ENCODE data around the gene NAV3.

NAV3 gene

GRCh38 chr12:77980782-77981181, 150.1 kb downstream of the NAV3 start:
- no peak for DNase-seq (ENCODE audit: low read depth)

DNA sequence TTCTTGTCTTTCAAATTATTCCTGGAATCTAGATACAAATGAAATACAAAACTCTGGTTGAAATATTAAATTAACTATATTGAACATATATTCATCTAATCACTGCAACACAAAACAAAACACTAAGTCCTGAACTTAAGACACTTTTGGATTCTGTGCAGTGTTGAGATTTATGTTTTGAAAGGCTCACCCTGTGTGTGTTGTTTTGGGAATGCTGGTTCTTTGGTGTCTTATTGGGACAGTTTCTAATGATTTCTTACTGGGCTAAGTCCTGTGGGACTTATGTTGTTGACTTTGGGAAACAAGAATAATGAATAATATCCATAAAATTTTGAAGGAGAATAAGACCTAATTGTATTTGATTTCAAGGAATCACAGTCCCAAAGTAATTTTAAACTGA, 153.2 kb downstream of the NAV3 start:
- no peak for DNase-seq (ENCODE audit: low read depth)

GRCh38 chr12:77992760-77993159, 162.1 kb downstream of the NAV3 start:
- no peak for DNase-seq (ENCODE audit: low read depth)

- DNase-seq (ENCODE audit: low read depth) = no peak
Observed at GRCh38 chr12:77993658-77994057, 163.0 kb downstream of the NAV3 start.

- DNase-seq (ENCODE audit: low read depth) = no peak
Observed at GRCh38 chr12:77995436-77996167, 164.9 kb downstream of the NAV3 start.

GRCh38 chr12:77996670-77997069, 166.0 kb downstream of the NAV3 start:
- no peak for DNase-seq (ENCODE audit: low read depth)

- DNase-seq (ENCODE audit: low read depth) = no peak
Observed at GRCh38 chr12:77998236-77998786, 167.6 kb downstream of the NAV3 start.

DNA sequence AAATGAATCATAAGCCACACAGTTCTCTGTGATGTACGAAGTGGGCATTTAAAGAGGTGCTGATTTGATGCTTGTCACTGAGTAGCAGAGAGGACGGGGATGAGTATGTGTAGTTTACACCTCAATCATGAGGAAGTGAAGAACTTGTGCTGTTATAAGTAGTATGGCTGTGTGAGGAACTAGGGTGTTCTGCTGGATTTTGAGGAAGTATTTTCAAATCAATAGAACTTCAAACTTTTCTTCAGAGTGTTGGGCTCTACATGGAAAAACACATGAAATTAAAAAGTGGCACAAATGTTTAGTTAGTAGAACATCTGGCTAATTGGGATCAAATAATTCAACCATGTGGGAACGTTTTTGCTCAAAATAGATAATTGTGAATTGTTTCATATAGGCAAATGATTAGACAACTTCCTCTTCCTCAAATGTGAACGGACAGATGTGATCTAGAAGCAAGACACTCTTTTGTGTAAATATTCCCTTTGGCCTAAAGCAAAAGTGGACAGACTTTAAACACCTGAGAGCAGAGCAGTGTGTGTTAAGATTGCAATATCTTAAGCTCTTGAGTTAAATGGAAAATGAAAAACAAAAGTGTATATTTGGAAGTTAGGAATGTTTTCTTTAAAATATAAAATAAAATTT, 168.5 kb downstream of the NAV3 start:
- DNase-seq (ENCODE audit: low read depth) = no peak

DNA sequence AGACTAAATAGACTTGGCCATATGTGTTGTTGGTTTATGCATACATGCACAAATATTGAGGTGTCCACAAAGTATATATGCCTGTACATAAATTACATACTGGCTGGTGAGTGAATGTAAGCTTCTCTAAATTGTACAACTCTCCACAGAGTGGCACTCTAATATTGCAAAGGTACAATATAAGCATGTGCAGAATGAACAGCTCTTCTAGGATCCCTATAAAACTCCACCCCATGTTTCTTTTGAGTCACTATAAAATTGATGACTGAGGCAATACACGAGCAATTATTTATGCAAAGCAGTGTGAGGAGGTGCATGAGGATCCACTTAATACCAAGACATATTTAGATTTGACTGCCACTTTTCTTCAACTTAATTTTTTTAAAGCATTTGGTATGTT, 172.2 kb downstream of the NAV3 start:
- DNase-seq (ENCODE audit: low read depth) = no peak

DNA sequence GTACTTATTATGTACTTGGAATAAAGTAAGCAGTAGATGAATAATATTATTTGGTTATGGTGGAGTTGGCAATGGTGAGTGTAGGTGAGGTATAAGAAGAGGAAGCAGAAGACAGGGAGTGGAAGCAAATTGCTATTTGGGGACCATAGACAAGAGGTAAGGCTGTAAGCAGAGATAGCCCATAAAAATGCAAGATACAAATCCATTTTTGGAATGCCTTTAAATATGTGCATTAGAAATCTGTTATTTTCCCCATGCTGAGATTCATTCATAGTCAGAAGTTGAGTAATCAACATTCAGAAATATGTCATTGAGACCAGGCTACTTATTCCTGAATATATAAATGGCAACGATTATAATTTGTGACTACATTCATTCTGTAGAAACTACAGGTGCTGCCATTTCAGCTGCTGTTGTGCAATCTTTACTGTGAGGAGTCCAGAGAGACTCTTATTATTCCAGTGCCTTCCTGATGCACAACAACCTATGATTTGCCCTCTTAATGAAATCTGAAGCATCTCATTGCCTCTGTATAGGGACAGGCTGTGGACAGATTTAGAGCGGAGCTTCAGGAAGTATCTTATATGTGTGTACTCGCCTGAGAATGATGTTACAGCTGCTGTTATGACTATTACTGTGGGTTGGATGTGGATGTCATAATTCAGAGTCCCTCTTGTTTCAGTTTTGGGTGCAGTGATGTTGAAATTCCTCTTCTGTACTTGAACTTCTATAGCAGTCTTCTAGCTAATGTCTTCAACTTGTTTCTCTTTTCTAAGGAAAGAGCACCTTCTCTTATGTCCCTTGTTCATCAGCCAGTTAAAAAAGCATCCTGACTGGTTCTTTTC, 173.8 kb downstream of the NAV3 start:
- no peak for DNase-seq (ENCODE audit: low read depth)

GRCh38 chr12:78005094-78005492, 174.4 kb downstream of the NAV3 start:
- no peak for DNase-seq (ENCODE audit: low read depth)

DNA sequence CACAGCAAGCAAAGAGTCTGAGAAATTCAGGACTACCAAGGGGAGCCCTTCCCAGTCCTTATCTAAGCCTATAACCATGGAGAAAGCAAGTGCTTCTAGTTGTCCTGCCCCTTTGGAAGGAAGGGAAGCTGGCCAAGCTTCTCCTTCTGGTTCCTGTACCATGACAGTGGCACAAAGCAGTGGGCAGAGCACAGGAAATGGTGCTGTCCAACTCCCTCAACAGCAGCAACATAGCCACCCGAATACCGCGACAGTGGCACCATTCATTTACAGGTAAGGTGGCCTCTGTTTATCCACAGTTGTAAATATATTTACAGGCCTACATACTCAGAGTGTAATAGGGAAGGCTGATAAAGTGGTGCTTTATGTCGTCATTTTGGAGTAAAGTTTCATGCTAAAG, 176.5 kb downstream of the NAV3 start:
- no peak for DNase-seq (ENCODE audit: low read depth)

DNA sequence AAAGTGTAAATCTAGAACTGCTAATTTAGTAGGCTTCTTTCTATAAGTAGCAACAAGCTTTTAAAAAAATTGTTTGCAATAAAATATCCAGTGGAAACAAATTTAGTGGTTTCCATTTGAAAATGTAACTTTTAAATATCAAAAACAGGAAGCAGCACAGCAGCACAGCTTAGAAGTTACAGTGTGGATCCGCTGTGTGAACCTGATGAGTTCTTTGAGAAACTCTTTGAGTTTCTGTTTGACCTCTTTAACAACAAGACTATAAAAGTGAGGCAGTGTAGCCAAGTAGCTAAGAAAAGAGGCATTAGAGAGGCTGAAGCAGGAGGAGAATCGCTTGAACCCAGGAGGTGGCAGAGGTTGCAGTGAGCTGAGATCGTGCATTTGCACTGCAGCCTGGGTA, 178.3 kb downstream of the NAV3 start:
- no peak for DNase-seq (ENCODE audit: low read depth)

GRCh38 chr12:78018171-78018910, 187.6 kb downstream of the NAV3 start:
- DNase-seq (ENCODE audit: low read depth) = no peak

DNA sequence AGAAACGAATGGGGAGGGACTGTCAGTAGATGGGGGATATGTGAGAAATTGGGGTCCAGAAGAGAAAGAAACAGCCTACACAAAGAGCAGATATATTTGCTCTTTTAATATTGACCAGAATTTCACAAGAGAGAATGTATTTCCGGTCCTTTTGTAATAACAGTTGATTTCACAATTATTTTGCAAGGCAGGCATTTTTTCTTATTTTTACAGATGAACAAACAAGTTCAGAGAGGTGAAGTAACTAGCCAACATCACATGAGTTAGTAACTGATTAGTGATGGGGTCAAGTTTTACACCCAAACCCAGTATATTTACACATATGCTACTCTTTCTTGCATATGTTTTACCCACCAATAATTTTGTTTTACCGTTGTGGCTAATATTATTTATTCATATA, 188.2 kb downstream of the NAV3 start:
- DNase-seq (ENCODE audit: low read depth) = no peak

DNA sequence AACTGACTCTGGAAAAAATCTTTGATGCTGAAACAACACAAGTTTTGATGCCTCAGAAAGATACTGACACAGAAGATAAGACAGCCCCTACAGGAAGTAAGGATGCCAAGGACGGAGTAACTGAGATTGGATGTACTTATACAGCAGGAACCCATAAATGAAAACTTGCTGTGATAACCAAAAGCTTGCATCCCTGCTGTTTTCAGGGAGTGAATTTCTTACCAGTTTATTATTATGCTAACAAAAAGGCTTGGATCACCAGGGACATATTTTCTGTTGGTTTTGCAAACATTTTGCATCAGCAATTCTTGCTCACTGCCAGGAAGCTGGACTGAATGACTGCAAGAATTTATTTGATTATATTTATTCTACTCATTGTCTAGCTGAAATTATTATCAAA, 197.7 kb downstream of the NAV3 start:
- DNase-seq (ENCODE audit: low read depth) = no peak

DNA sequence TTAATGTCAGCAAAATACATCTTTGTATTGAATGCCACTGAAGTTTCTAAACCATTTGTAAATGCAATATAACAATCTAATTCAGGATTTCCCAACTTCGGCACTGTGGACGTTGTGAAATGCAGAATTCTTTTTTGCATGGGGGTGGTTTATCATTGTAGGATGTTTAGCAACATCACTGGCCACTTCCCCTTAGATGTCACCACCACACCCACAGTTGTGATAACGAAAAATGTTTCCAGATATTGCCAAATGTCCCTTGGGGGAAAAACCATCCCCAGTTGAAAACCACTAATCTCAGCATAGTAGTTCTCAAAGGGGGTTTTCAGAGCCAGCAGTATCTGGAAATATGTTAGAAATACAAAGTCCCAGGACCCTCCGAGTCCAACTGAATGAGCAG, 203.3 kb downstream of the NAV3 start:
- DNase-seq (ENCODE audit: low read depth) = no peak

- no peak for DNase-seq (ENCODE audit: low read depth)
Observed at GRCh38 chr12:78035901-78036606, 205.4 kb downstream of the NAV3 start.

GRCh38 chr12:78036874-78037273, 206.2 kb downstream of the NAV3 start:
- DNase-seq (ENCODE audit: low read depth) = no peak

GRCh38 chr12:78037707-78038106, 207.0 kb downstream of the NAV3 start:
- no peak for DNase-seq (ENCODE audit: low read depth)

DNA sequence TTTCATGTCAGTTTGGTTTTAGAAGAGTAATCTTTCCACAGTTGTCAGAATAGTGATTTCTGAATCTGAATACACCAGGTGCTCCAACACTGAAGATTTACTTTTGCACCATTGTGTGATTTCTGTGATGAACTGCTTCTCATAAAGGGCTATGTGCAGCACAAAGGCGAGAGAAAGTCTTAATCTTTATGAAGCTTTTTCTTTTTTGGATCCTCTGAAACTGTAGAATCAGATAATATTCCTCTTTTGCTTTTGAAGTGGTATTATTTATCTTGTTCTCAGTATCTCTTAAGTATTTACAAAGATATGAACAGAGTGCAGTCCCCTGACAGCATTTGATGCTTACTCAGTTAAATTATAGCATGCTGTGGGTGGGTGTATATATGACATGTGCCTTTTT, 207.8 kb downstream of the NAV3 start:
- DNase-seq (ENCODE audit: low read depth) = no peak

Measured in activated T-cell treated with anti-CD3 and anti-CD28 coated beads for 1 hour (primary cell).